HepG2 (cell line): ENCODE measurements around the gene CCDC180. TPM values are rescaled to one million over a fixed set of nuclear protein-coding genes. Genes with fewer than 3 reads are reported as not detected.

Experiments used
- ATAC-seq: fragments of 200-7000 bp; cut with Tn5 transposase; 3 replicates; pipeline ENCODE4 v1.9.1; 2020; ENCODE audit warnings: mild to moderate bottlenecking, moderate library complexity
- BruUV-seq: library from RNA; stranded (reverse); fragments of 400-500 nt; replicated peaks from 2 replicates; lab custom pipeline; 2021; lab: Mats Ljungman, UMichigan
- CTCF ChIA-PET: fragments of 300-600 bp; formaldehyde crosslinking; extraction: SDS; loops from one replicate; lab custom pipeline; 2021; ENCODE audit warnings: low total read pairs, inconsistent platforms, low intra/inter-chr PET ratio; lab: Yijun Ruan, JAX
- POLR2A ChIA-PET: fragments of 350-600 bp; sonication (Branson Sonifier 250); formaldehyde crosslinking; loops from one replicate; lab custom pipeline; 2020; ENCODE audit warnings: antibody characterized with exemption, inconsistent platforms; lab: Yijun Ruan, JAX
- DNase-seq: peaks from one replicate; pipeline ENCODE4 v3.0.0-alpha.2; 2015; ENCODE audit warnings: low spot score
- FAIRE-seq: peaks from 3 replicates; lab custom pipeline; 2011; peaks lifted over from hg19 to GRCh38; lab: Jason Lieb, UNC
- H2AFZ ChIP-seq: one replicate; pipeline ENCODE4 v1.6.1; 2011; ENCODE audit warnings: low read length, inconsistent platforms
- H3K27ac ChIP-seq: fragments of 300-600 bp; 3 replicates; pipeline ENCODE4 v1.8.0; 2011; ENCODE audit warnings: mixed run types, mild to moderate bottlenecking, mixed read lengths, low read length, inconsistent platforms; ENCODE audit not compliant: insufficient read depth; ENCODE audit errors: extremely low read length
- H3K27me3 ChIP-seq, 2 experiments: fragments of 200-600 bp in 1 of 2; 2 replicates in 1 of 2; 3 replicates in 1 of 2; pipeline versions ENCODE4 v1.6.0 to v1.8.0; 2011; ENCODE audit warnings: low read length in 2 of 2, mild to moderate bottlenecking in 2 of 2, moderate library complexity in 2 of 2, inconsistent platforms in 1 of 2; ENCODE audit not compliant: insufficient read depth in 2 of 2, control insufficient read depth in 1 of 2
- H3K36me3 ChIP-seq, 2 experiments: fragments of 200-600 bp in 1 of 2; replicated peaks in 1 of 2; 2 replicates in 1 of 2; 3 replicates in 1 of 2; pipeline versions ENCODE4 v1.5.1 to v1.8.0; 2011; ENCODE audit warnings: low read length in 2 of 2, inconsistent platforms in 1 of 2; ENCODE audit not compliant: insufficient read depth in 2 of 2, control insufficient read depth in 1 of 2
- H3K4me1 ChIP-seq: 2 replicates; pipeline ENCODE4 v1.5.1; 2012; ENCODE audit warnings: low read length, inconsistent platforms; ENCODE audit not compliant: insufficient read depth
- H3K4me2 ChIP-seq: 2 replicates; pipeline ENCODE4 v1.6.0; 2011; ENCODE audit warnings: low read depth, low read length, inconsistent platforms
- H3K4me3 ChIP-seq, 3 experiments: fragments of 200-600 bp in 1 of 3; sonication (generic), shearing (Covaris generic) in 1 of 3; replicated peaks in 1 of 3; 2 replicates each; pipeline ENCODE4 v1.5.1; 2011 to 2016; ENCODE audit warnings: low read length in 3 of 3, inconsistent platforms in 2 of 3, low read depth in 2 of 3, mild to moderate bottlenecking in 2 of 3, control low read depth in 1 of 3, mixed read lengths in 1 of 3; ENCODE audit not compliant: insufficient read depth in 1 of 3
- H3K79me2 ChIP-seq: one replicate; pipeline ENCODE4 v1.6.1; 2011; ENCODE audit warnings: low read length, inconsistent platforms; ENCODE audit not compliant: insufficient read depth
- H3K9ac ChIP-seq: 2 replicates; pipeline ENCODE4 v1.6.0; 2011; ENCODE audit warnings: mild to moderate bottlenecking, low read depth, low read length, inconsistent platforms; ENCODE audit not compliant: insufficient read depth
- H3K9me3 ChIP-seq: 2 replicates; pipeline ENCODE4 v1.5.1; 2012; ENCODE audit warnings: mild to moderate bottlenecking, low read length
- H4K20me1 ChIP-seq: 2 replicates; pipeline ENCODE4 v1.6.0; 2011; ENCODE audit warnings: inconsistent platforms, mild to moderate bottlenecking, low read length, moderate library complexity; ENCODE audit not compliant: insufficient read depth
- GMEB2 ChIP-seq: IDR thresholded peaks from 2 replicates; pipeline ENCODE4 v1.6.1; 2016; ENCODE audit warnings: missing biosample characterization, missing genetic modification reagents, low read depth
- POLR2AphosphoS2 ChIP-seq: IDR thresholded peaks from 2 replicates; pipeline ENCODE4 v1.6.1; 2011; ENCODE audit warnings: low read depth, low read length, improper control_type of control experiment
- RXRB ChIP-seq: IDR thresholded peaks from 2 replicates; pipeline ENCODE4 v1.6.1; 2016; ENCODE audit warnings: borderline replicate concordance, missing genetic modification reagents, missing compliant biosample characterization
- ZSCAN5A ChIP-seq: sonication (generic); formaldehyde crosslinking; IDR thresholded peaks from 2 replicates; pipeline ENCODE4 v1.8.0; 2022; ENCODE audit warnings: mild to moderate bottlenecking, missing genetic modification reagents, borderline replicate concordance
- WGBS: methylation state at CpG from one replicate; pipeline ENCODE4 v1.1.6; 2017; ENCODE audit warnings: low lambda C conversion rate; 5-methylcytosine and 5-hydroxymethylcytosine counted together
- in situ Hi-C: cut with HindIII; loops from 2 replicates; pipeline ENCODE4 v1.10.0; 2017; ENCODE audit warnings: low pct_unique_long_range_greater_than_20kb; ENCODE audit not compliant: extremely low pct_ligation_motif_present
- intact Hi-C: fragments of 100-400 bp; cut with micrococcal nuclease; formaldehyde crosslinking; loops from one replicate; pipeline ENCODE4 v1.10.0; 2022; ENCODE audit not compliant: unreplicated experiment
- polyA plus RNA-seq, 8 experiments: library from polyadenylated mRNA; depleted of rRNA in 3 of 8; stranded (reverse) in 7 of 8; unstranded in 1 of 8; fragments of >200 nt; fragmentation: Illumina TruSeq in 4 of 8; extraction: Trizol in 4 of 8; gene quantifications; 2 replicates each; pipeline versions ENCODE4 v1.2.1 to v1.2.3, GENCODE V29; 2011 to 2016; ENCODE audit warnings: low read depth in 4 of 8, missing spikeins in 1 of 8, mixed read lengths in 1 of 8; ENCODE audit not compliant: insufficient read depth in 1 of 8
- total RNA-seq, 5 experiments: library from RNA; depleted of rRNA; stranded (reverse); fragments of >200 nt; fragmentation: Illumina TruSeq; extraction: Trizol; gene quantifications; 2 replicates each; pipeline ENCODE4 v1.2.3, GENCODE V29; 2016; ENCODE audit warnings: low read depth in 1 of 5

CCDC180 gene
- total and polyA plus RNA-seq, 2 of the 13 experiments (the other 11 are each of a cell fraction or from before 2014, with no cell fraction given) = 2.2 to 2.5 TPM

GRCh38 chr9:97277953-97278352, 29.5 kb upstream of the CCDC180 start:
- Histone ChIP-seq H3K27ac (no peak overlapping the region), H3K36me3 (peaks cover 0 to 14% of the 10 kb centered on the region in 2 experiments; a peak in 3 of 5 replicates), H3K79me2 (no peaks in the 10 kb centered on the region), H2AFZ (no peak overlapping the region), H3K4me1 (no peaks in the 10 kb centered on the region), H3K27me3 (no peaks in the 10 kb centered on the region), H3K9me3 (no peaks in the 10 kb centered on the region), H3K9ac (no peak overlapping the region), H3K4me3 (no peak overlapping the region), H3K4me2 (no peak overlapping the region)
- FAIRE-seq = no peak
- WGBS = 75% methylated on average over 7 of the region's 7 CpGs
- POLR2A ChIA-PET = no interaction called here
- intact Hi-C loops = no loop called here
- no peak for ATAC-seq
- BruUV-seq = no TSS peak
- CTCF ChIA-PET = no interaction called here
- no peak for DNase-seq
- in situ Hi-C loops = no loop called here
- TF ChIP-seq GMEB2 (CRISPR knock-in tag) (no peak), RXRB (CRISPR knock-in tag) (no peak), POLR2AphosphoS2 (no peak), ZSCAN5A (CRISPR knock-in tag) (no peak)
- TF ChIP-seq, all 625 proteins: peak for 0
- H4K20me1 ChIP-seq = no peaks in the 10 kb centered on the region
